NCI-H1436 (cell line): ENCODE data around the gene GPANK1.

ENCODE experiments used
- DNase-seq: peaks from one replicate; lab custom pipeline; 2025; lab: John Stamatoyannopoulos, UW

The GPANK1 gene

DNA sequence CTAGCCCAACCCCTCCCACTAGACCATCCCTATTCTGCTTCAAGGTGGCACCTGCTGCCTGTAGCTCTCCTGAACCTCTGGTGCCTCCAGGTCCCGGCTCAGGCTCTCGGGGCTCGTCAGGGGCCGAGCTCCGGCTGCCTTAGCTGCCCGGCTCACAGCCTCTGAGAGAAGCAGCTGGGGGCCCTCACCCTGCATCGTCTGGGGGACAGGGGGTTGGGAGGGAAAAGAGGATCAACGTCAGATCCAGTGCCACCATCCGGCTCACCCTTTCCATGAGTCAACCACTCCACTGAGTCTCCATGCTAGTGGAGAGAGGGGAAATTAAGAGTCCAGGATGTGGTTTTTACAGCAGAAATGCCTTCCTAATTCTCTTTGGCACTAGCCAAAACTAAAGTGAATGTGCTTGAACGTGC lies 25.3 kb downstream of the GPANK1 start:
- DNase-seq = no peak

DNA sequence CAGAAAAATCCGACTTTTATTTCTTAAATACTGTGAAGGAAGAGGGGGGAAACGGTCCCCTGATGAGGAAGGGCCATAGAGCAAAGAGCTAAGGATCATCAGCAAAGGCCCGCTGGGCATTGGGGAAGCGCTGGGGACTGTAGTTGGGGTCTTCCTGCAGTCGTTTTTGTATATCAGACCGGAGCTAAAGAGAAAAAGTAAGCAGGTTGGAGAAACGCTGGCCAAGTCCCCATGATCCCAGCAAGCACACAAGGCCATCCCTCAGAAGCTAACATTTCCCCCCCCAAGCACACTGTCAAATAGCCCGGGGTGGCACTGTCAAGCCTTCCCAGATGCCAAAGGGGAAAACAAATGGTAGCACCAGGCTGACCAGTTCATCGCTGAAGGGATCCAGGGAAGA lies 25.8 kb downstream of the GPANK1 start:
- no peak for DNase-seq

DNA sequence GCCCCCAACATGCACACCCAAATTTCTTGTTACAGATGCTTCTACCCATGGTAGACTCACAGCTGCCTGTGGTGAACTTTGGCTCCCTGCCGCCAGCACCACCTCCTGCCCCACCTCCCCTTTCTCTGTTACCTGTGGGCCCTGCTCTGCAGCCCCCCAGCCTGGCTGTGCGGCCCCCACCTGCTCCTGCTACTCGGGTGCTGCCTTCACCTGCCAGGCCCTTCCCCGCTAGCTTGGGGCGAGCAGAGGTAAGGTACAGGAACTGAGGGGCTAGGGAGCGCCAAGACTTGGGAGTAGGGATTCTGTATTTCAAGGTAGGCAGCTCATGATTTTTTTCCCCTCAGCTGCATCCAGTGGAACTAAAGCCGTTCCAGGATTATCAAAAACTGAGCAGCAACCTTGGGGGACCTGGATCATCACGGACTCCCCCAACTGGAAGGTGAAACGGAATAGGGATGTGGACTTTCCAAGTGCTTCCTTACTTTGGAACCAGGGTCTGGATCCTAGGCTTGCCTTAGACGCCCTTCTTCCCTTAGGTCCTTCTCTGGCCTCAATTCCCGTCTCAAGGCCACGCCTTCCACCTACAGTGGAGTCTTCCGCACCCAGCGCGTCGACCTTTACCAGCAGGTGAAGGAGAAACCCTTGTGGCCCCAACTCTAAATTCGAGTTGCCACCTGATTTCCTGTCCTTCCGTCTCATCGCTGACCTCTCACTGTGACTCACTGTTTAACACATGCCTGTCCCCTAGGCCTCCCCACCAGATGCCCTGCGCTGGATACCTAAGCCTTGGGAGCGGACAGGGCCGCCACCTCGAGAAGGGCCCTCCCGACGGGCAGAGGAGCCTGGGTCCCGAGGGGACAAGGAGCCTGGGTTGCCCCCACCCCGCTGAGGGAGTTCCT lies 27.9 kb downstream of the GPANK1 start:
- no peak for DNase-seq

DNA sequence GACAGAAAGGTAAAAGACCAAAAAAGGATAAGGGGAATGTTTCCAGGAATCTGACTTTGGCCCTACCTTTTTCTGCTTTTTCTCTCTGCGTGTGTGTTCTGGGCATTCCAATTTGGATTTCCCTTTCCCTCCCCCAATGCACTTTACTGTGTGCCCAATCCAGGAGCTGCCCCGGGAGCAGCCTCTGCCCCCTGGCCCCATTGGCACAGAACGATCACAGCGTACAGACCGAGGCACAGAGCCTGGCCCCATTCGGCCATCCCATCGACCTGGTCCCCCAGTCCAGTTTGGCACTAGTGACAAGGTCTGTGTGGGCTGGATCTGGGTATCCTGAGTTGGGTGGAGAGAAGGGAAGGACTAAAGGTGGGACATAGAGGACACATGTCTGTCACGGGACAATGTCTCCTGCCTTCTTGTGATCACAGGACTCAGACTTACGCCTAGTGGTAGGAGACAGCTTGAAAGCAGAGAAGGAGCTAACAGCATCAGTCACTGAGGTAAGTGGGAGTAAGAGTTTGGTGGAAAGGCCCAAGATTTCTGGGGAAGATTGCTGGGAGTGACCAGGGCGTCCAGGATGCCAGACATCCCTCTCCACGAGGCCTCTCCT lies 29.7 kb downstream of the GPANK1 start:
- no peak for DNase-seq

DNA sequence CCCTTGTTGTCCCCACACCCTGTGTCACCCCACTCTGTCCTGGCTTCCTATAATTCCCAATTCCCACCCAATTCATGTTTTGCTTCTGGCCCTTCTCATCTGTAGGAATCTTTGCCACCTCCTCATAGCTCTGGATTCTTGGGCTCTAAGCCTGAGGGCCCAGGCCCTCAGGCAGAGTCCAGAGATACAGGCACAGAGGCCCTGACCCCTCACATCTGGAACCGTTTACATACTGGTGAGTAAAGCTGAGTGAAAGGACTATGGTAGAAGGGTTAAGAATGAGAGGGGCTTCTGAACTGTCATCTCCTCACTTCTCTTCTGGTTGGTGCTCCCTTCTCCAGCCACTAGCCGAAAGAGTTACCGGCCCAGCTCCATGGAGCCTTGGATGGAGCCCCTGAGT lies 30.7 kb downstream of the GPANK1 start:
- DNase-seq = no peak

DNA sequence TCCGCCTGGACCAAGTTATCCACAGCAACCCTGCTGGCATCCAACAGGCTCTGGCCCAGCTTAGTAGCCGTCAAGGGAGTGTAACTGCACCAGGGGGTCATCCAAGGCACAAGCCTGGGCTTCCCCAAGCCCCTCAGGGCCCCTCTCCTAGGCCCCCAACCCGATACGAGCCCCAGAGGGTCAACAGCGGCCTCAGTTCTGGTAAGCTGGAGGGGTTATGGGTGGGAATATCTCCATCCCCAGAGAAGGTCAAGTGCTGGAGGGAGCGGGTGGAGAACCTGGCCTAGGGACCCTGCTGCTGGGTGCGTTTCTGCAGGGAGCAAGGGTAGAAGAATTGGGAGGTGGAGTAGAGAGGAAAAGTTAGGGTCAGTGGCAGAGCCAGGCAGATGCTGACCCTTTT lies 31.4 kb downstream of the GPANK1 start:
- no peak for DNase-seq

DNA sequence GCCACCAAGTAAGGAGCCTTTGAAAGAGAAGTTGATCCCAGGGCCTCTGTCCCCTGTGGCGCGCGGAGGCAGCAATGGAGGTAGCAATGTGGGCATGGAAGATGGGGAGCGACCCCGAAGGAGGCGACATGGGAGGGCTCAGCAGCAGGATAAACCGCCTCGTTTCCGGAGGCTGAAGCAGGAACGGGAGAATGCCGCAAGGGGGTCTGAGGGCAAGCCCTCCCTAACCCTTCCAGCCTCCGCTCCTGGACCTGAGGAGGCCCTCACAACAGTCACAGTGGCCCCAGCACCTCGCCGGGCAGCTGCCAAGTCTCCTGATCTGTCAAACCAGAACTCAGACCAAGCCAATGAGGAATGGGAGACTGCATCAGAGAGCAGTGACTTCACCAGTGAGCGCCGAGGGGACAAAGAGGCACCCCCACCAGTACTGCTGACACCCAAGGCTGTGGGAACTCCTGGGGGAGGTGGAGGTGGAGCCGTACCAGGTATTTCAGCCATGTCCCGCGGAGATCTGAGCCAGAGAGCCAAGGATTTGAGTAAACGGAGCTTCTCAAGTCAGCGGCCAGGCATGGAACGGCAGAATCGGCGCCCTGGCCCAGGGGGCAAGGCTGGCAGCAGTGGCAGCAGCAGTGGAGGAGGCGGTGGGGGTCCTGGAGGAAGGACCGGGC lies 32.4 kb downstream of the GPANK1 start:
- DNase-seq = no peak

DNA sequence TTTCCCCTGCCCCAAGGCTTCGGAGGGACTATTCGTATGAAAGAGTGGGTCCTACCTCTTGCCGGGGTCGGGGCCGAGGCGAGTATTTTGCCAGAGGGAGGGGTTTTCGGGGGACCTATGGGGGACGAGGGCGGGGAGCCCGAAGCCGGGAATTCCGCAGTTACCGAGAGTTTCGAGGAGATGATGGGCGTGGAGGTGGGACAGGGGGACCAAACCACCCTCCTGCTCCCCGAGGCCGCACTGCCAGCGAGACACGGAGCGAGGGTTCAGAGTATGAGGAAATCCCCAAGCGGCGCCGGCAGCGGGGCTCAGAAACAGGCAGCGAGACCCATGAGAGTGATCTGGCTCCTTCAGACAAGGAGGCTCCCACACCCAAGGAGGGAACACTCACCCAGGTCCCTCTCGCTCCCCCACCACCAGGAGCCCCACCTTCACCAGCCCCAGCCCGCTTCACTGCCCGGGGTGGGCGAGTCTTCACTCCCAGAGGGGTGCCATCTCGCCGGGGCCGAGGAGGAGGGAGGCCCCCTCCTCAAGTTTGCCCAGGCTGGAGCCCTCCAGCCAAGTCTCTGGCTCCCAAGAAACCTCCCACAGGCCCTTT lies 33.0 kb downstream of the GPANK1 start:
- DNase-seq = no peak

DNA sequence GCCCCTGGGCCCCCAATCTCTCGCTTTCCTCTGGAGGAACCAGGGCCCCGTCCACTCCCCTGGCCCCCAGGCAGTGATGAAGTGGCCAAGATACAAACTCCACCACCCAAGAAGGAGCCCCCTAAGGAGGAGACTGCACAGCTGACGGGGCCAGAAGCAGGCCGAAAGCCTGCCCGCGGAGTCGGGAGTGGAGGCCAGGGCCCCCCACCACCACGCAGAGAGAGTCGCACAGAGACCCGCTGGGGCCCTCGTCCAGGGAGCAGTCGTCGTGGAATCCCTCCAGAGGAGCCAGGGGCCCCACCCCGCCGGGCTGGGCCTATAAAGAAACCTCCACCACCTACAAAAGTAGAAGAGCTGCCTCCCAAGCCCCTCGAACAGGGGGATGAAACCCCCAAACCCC lies 33.6 kb downstream of the GPANK1 start:
- DNase-seq = no peak

DNA sequence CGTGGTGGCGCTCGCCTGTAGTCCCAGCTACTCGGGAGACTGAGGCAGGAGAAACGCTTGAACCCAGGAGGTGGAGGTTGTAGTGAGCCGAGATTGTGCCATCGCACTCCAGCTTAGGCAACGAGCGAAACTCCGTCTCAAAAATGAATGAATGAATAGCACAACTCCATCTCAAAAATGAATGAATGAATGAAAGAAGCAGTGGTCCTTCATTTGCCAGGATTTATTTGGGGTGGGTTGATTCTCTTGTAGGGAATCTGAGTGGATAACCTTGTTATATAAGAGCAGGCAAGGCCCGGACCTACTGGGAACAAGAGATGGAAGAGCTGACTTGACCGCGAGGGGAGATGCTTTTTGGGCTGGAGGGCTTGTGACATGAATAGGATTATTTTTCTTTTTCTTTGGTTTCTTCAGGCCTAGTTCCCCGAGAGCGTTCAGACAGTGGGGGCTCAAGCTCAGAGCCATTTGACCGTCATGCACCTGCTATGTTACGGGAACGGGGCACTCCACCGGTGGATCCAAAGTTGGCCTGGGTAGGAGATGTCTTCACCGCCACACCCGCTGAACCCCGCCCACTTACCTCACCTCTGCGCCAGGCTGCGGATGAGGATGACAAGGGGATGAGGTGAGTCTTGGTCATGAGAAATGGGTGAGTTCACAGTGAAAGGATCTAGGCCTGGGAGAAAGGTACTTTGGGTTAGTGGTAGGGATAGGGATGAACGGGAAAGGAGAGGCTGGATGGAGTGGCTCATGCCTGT lies 34.4 kb downstream of the GPANK1 start:
- DNase-seq = no peak

DNA sequence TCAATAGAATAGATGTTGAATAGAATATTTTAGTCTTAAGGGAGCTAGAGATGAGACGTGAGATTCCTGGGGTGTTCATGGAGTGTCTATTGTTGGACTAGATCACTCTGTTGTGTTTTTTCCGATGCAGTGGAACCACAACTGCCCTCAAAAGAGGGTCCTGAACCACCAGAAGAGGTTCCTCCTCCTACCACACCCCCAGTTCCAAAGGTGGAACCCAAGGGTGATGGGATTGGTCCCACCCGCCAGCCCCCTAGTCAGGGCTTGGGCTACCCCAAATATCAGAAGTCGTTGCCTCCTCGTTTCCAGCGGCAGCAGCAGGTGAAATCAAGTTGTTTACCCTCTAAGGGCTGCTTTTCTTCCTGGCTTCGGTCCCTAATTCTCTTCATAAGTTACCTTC lies 35.8 kb downstream of the GPANK1 start:
- DNase-seq = no peak

DNA sequence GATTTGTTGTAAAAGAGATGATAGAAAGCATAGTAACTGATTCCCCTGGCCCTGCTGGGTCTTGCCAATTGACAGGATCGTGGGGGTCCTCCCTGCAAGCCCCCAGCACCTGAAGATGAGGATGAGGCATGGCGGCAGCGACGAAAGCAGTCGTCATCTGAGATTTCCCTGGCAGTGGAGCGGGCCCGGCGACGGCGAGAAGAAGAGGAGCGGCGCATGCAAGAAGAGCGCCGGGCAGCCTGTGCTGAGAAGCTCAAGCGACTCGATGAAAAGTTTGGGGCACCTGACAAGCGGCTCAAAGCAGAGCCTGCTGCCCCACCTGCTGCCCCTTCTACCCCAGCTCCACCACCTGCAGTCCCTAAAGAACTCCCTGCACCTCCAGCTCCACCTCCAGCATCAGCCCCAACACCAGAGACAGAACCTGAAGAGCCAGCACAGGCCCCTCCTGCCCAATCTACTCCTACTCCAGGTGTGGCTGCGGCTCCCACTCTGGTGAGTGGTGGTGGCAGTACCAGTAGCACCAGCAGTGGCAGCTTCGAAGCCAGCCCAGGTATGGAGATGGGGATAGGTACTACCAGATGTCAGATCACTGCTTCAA lies 37.0 kb downstream of the GPANK1 start:
- DNase-seq = no peak

DNA sequence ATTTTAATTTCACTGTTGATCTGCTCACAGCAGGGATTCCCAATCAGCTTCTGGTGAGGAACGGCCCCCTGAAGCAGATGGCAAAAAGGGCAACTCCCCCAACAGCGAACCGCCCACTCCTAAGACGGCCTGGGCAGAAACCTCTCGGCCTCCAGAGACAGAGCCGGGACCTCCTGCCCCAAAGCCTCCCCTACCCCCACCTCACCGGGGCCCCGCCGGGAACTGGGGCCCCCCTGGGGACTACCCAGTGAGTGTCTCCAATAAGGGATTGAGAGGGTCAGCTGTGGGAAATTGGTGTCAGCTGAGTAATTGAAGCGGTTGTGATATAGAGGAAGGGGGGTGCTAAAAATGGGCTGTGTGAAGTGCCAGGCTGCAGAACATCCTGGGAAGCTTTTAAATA lies 37.8 kb downstream of the GPANK1 start:
- no peak for DNase-seq

DNA sequence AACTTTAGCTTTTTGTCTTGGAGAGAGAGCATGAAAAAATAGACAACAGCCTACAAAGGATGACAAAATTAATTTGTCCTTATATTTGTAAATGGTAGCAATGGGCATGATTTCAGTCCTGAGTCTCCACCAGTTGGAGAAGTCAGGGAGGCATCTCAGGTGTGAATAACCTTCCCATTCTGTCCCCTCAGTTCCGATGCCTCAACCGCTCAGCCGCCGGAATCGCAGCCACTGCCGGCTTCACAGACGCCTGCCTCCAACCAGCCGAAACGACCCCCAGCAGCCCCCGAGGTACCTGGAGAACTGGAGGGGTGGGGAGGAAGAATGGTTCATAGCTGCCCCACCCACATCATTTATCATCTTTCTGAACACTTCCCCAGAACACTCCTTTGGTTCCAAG lies 40.7 kb downstream of the GPANK1 start:
- no peak for DNase-seq

DNA sequence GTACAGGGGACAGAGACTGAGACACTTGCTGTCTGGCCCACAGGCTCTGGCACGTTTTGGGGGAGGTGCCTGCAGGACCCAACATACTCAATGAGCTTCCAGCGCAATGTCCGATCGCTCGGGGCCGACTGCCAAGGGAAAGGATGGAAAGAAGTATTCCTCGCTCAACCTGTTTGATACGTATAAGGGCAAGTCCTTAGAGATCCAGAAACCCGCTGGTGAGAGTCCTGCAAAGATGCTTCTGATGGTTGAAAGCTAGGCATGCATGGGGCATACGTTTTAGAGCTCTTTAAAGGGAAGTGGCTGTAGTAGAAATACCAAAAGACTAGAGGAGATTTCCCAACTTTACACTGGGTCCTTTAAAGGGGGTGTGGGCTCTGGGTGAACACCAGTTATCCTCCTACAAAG lies 42.1 kb downstream of the GPANK1 start:
- no peak for DNase-seq

DNA sequence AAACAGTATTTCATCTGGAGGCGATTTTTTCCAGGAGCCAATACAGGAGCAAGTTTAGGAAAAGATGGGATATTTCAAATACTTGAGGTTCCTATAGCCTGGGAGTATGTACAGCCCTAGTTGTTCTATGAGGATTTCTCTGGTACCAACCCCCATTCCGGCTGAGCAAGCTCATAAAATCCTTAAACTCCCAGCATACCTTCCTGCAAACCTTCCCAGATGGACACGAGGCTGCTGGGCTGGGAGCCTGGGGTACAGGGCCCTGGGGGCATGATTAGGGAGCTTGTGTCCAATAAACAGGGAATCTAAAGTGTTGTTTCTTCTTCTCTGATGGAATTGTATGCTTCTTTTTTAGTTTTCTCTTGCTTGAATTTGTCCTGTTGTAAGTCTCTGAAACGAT lies 42.8 kb downstream of the GPANK1 start:
- DNase-seq = no peak

DNA sequence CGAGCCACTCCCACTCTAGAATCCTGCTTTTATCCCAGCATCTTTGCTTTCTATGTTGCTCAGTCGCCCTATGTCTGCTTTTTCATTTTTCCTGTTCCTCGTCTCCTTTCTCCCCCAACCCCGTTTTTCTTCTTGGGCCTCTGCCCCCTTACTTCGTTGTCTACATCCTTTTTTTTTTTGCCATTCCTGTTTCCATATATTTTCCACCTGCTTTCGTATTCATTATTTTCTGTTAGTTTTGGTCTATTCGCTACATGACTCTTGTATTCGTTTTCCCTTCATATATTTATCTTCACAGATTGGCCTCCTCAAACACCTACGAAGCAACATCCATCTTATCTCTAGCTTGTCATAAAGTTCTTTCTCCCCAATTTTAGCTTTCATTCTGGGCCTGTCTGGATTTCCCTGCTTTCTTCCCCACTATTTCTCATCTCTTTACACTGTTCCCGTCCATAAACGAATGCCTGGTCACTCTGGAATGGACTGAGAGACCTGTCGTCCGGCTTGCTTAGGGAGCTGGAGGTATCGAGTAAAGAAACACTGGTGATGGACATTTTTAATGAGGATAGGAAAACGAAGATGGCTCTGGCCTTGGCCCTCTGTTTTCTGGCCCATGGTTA lies 43.4 kb downstream of the GPANK1 start:
- no peak for DNase-seq

DNA sequence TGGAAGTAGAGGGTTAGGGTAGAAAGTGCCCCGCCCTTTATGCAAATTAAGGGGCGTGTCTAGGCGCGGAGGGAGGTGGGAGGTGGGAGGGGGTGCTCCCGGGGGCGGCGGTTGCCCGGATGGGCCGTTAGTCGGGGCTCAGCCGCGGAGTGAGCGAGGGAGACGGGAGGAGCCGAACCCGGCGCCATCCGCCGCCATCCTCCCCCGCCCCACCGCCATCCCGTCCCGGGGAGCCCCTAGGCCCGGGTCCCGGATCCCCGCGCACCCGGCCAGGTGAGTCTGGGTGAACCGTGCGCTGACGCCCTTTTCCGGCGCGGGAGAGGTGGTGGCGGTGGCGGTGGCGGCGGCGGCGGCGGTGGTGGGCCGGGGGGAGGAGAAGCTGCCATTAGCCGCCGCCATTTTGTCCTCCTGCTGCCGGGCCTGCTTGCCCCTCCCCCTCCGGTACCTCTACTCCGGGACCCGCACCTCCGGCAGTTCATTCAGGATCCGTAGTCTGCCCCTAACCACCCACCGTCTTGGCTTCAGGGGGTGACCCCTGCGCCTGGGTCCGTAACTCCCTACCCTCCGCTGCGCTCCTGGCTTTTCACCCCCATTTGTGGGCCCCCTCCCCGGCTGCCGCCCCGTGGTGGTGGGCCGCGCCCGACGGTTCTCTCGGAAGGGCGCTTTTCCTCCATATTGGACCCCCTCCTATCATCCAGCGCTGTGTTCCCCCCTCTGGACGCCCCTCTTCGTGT lies 44.0 kb downstream of the GPANK1 start, which contains the start of gene PRRC2A:
Gene PRRC2A, plus strand, starts transcription at position 130 of the 734 bp plus-strand sequence. CDS start 2,075 bp downstream, outside the sequence.
- peak; percentile 79 for DNase-seq

DNA sequence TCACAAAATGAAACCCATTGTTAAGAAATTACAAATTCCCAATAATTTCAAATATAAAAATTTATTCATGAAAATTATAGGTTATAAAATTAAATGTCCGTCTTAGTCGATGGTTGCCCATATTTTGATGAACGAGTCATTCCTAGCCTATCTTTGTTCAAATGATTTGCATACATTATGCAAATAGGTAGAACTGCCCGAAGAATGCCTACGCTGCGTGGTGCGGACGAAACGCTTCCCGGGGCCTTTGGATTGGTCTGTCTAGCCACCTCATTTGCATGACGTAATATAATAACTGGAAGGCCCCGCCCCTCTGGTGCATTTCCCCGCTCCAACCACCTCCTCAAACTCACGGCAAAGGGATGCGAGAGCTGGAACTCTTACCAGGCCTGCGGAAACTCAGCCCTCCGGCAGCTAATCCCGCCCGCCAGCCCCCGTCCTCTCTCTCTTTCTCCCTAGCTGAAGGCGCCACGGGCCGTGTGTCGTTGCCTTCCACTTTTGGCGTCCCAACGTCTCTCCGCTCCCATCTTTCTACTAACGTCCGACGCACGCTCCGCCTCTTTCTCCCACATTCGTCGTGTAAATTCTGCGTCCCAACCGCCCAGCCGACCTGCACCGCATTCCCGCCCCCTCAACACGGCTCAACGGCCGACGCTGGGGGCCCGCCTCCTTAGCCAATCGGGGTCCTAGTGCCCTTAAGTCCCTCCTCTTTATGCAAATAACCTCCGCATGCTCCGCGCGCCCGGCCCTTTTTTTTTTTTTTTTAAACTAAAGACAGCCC lies 44.8 kb downstream of the GPANK1 start:
- DNase-seq = peak; percentile 98
